AG09309 (cell line): ENCODE measurements around the gene DET1.

Experiments
- DNase-seq: peaks from one replicate; pipeline ENCODE4 v3.0.0-alpha.2; 2010; ENCODE audit warnings: low read depth
- H3K4me3 ChIP-seq: 2 replicates; pipeline ENCODE4 v1.5.1; 2011; ENCODE audit warnings: mild to moderate bottlenecking, low read depth, low read length, moderate library complexity; ENCODE audit not compliant: control insufficient read depth
- TF ChIP-seq, protein P1 (sequence below): IDR thresholded peaks from 2 replicates; pipeline ENCODE4 v1.5.1; 2011; ENCODE audit warnings: mild to moderate bottlenecking, low read depth, low read length, inconsistent platforms; ENCODE audit not compliant: insufficient read depth, control insufficient read depth; ENCODE audit errors: missing control alignments

Gene DET1

DNA sequence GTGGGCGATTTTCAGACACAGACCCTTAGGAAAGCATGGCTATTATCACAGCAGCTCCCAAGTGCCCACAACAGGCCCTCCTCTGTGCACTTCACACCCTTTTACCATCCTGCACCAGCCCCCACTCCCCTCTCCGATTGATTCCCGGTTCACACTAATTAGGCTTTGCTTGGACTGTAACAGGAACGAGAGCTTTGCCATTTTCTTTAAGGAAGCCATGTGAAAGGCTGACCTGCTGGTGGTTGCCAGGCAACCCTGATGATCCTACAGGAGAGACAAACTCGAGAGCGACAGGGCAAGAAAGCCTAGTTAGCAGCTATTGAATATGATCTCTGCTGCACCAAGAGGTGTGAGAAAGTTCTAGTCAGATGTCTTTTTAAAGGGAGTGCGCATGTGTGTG lies 28.2 kb upstream of the DET1 start:
- DNase-seq, result no peak
- TF ChIP-seq, protein P1, sequence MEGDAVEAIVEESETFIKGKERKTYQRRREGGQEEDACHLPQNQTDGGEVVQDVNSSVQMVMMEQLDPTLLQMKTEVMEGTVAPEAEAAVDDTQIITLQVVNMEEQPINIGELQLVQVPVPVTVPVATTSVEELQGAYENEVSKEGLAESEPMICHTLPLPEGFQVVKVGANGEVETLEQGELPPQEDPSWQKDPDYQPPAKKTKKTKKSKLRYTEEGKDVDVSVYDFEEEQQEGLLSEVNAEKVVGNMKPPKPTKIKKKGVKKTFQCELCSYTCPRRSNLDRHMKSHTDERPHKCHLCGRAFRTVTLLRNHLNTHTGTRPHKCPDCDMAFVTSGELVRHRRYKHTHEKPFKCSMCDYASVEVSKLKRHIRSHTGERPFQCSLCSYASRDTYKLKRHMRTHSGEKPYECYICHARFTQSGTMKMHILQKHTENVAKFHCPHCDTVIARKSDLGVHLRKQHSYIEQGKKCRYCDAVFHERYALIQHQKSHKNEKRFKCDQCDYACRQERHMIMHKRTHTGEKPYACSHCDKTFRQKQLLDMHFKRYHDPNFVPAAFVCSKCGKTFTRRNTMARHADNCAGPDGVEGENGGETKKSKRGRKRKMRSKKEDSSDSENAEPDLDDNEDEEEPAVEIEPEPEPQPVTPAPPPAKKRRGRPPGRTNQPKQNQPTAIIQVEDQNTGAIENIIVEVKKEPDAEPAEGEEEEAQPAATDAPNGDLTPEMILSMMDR, result no peak
- no peak overlapping the region for H3K4me3 ChIP-seq

DNA sequence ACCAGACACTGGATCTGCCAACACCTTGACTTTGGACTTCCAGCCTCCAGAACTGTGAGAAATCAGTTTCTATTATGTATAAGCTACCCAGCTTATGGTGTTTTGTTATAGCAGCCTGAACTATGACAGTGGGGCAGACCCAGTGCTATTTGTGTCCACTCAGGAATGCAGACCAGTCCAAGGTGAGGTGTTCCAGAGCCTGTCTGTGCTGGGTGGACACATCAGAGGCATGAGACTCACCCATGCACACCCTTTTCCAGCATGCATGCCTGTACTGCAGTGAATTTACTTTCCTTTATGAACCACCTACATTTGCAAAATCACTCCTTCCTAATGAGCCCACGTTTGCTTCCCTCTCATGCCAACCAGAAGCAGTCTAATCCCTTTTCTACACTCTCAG lies 27.6 kb upstream of the DET1 start:
- no peak for DNase-seq
- TF ChIP-seq, protein P1, result no peak

DNA sequence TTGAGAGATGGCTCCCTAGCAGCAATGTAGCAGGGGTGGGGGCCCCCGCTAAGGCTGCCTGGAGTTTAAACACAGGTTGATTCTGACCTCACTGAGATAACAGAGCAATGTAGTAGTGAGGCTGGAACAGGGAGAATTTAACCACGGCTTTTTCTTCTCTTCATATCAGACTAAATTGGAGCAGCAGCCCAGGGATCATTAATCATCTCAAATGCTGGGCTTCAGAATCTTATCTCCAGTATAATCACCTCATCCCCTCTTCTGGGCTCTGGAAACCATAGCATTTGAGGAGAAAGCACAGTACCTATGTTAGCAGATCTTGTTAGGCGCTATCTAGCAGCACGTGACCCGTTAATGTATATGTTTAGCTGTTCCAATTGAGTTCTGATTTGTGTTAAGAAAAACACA lies 25.4 kb upstream of the DET1 start:
- no peak overlapping the region for H3K4me3 ChIP-seq

More for the DNA sequence above, 27.6 kb upstream of the DET1 start:
- H3K4me3 ChIP-seq, result no peak overlapping the region

DNA sequence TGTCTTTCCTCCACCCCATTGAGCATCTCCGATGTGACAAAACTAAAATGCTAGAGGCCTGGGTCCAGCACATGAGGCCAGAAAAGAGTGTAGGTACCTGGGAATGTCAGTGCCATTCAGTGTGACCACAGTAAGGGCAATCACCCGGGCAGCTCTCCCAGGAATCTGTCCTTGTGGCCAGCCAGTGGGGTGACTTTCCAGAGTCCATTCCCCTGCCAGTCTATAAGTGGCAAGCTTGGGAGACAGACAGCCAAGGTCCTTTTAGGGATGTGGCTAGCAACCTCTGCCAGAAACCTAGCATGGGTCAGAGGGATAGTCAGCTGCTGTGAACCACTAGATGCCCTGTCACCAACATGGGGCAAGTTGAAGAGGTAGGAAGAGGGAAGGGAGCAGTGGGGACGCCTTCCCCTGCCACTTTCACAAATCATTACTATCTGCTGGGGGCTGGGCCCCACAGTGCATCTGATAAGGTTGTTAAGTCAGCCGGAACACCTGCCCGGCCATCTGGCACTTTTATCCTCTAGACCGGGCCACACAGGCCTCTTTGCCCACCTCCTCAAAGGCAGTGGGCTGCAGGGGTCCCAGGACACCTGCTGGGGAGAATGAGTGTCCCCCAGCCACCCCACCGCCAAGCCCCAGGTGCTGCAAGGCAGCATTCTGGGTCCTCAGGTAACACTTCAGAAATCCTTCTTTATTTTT lies 24.8 kb upstream of the DET1 start:
- TF ChIP-seq, protein P1, result no peak
- no peak for DNase-seq
- H3K4me3 ChIP-seq, result no peak overlapping the region

More for the DNA sequence above, 25.4 kb upstream of the DET1 start:
- TF ChIP-seq, protein P1, result no peak
- DNase-seq, result no peak

DNA sequence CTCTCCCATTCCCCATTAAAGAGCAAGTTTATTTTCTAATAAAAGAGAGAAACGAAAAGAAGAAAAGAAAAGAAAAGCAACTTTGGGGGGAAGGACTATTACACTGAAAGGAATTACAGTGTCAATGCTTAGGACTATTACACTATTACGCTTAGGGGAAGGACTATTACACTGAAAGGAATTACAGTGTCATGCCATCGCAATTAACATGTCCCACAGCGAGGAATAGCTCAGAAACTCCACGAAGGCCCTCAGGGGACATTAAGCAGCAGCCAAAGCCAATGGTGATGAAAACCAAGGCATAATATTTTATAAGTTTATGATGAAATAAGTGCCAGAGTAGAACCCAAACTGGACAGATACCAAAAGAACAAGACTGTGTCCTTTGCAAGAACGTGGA lies 22.1 kb upstream of the DET1 start:
- DNase-seq, result no peak
- H3K4me3 ChIP-seq, result no peak overlapping the region
- TF ChIP-seq, protein P1, result no peak

DNA sequence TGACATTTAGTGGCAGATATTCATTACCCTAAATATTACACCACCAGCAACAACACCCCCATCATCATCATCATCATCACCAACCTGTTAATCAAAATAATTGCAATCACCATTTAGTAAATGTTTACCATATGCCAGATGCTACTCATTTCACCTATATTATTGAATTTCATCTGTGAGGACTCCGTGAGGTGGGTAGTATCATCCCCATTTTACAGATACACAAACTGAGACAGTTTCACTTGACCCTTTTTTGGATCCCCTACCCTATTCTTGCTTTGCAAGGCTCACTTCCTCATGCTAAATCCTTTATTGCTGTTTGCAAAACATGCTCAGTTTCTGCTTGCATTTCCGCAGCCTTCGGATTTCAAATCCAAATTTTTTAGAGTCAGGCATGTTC lies 18.3 kb upstream of the DET1 start:
- no peak for DNase-seq
- H3K4me3 ChIP-seq, result no peak overlapping the region
- TF ChIP-seq, protein P1, result no peak
